A549 (cell line): ENCODE measurements around the gene GALNT7. TPM values are rescaled to one million over a fixed set of nuclear protein-coding genes. Genes with fewer than 3 reads are reported as not detected.

Source experiments
- ATAC-seq, 2 experiments: fragments of 200-7000 bp in 1 of 2; fragments of >200 bp in 1 of 2; cut with Nextera tagmentation in 1 of 2; cut with Tn5 transposase in 1 of 2; 3 replicates each; pipeline versions ENCODE4 v1.8.0 to v1.9.1; 2018 to 2020; ENCODE audit warnings: mild to moderate bottlenecking in 1 of 2, moderate library complexity in 1 of 2
- CTCF ChIA-PET: fragments of 300-600 bp; sonication (Branson Sonifier 250); formaldehyde crosslinking; extraction: SDS; loops from one replicate; lab custom pipeline; 2021; ENCODE audit warnings: antibody characterized with exemption, inconsistent platforms; lab: Yijun Ruan, JAX
- POLR2A ChIA-PET: fragments of 350-600 bp; formaldehyde crosslinking; extraction: SDS; loops from one replicate; lab custom pipeline; 2021; ENCODE audit warnings: antibody characterized with exemption, inconsistent platforms; lab: Yijun Ruan, JAX
- DNase-seq, 2 experiments: peaks; one replicate each; pipeline versions ENCODE4 v3.0.0 to v3.0.0-alpha.2; 2011 to 2016; ENCODE audit warnings: low read depth in 1 of 2, low spot score in 1 of 2
- FAIRE-seq: peaks from 2 replicates; lab custom pipeline; 2011; peaks lifted over from hg19 to GRCh38; lab: Jason Lieb, UNC
- H3K27ac ChIP-seq, 2 experiments: fragments of >200 bp; sonication (Bioruptor Twin); formaldehyde crosslinking; 3 replicates each; pipeline ENCODE4 v1.5.1; 2016 to 2017
- H3K4me1 ChIP-seq: fragments of >200 bp; sonication (Bioruptor Twin); formaldehyde crosslinking; 3 replicates; pipeline ENCODE4 v1.6.1; 2016
- H3K4me2 ChIP-seq: fragments of >200 bp; sonication (Bioruptor Twin); formaldehyde crosslinking; 3 replicates; pipeline ENCODE4 v1.6.1; 2016
- H3K4me3 ChIP-seq: fragments of >200 bp; sonication (Bioruptor Twin); formaldehyde crosslinking; 3 replicates; pipeline ENCODE4 v1.5.1; 2016
- H3K9me3 ChIP-seq: fragments of >200 bp; sonication (Bioruptor Twin); formaldehyde crosslinking; 3 replicates; pipeline ENCODE4 v1.6.1; 2016
- CBX2 ChIP-seq: fragments of 200-600 bp; sonication (generic); IDR thresholded peaks from 2 replicates; pipeline ENCODE4 v1.6.1; 2016; ENCODE audit warnings: low read depth, mild to moderate bottlenecking, borderline replicate concordance
- CEBPB ChIP-seq, 2 experiments: fragments of >200 bp in 1 of 2; sonication (Bioruptor Twin) in 1 of 2; formaldehyde crosslinking in 1 of 2; IDR thresholded peaks; 2 replicates each; pipeline ENCODE4 v1.6.1; 2012 to 2016
- FOSL2 ChIP-seq, 2 experiments: fragments of 450-650 bp in 1 of 2; fragments of >200 bp in 1 of 2; sonication (Bioruptor Twin) in 1 of 2; formaldehyde crosslinking; IDR thresholded peaks; 2 replicates each; pipeline versions ENCODE4 v1.5.0 to v1.6.1; 2016 to 2020; ENCODE audit warnings: mild to moderate bottlenecking in 1 of 2, moderate library complexity in 1 of 2
- HOXA7 ChIP-seq: fragments of 250-450 bp; sonication (Bioruptor Pico); IDR thresholded peaks from 2 replicates; pipeline ENCODE4 v1.5.0; 2020; ENCODE audit warnings: mild to moderate bottlenecking, moderate library complexity
- KDM1A ChIP-seq: fragments of 200-600 bp; sonication (generic); IDR thresholded peaks from 2 replicates; pipeline ENCODE4 v1.6.1; 2016; ENCODE audit warnings: low read depth, mild to moderate bottlenecking
- MYC ChIP-seq: IDR thresholded peaks from 2 replicates; pipeline ENCODE4 v1.6.1; 2012; ENCODE audit warnings: mild to moderate bottlenecking, inconsistent platforms, low read length, improper control_type of control experiment, borderline replicate concordance
- NFE2L2 ChIP-seq: fragments of 150-350 bp; conservative IDR thresholded peaks from 2 replicates; pipeline ENCODE4 v1.6.1; 2014; ENCODE audit warnings: low read length
- RAD21 ChIP-seq, 2 experiments: fragments of >200 bp in 1 of 2; sonication (Bioruptor Twin) in 1 of 2; formaldehyde crosslinking in 1 of 2; IDR thresholded peaks in 1 of 2; conservative IDR thresholded peaks in 1 of 2; 2 replicates in 1 of 2; 3 replicates in 1 of 2; pipeline ENCODE4 v1.6.1; 2012 to 2018; ENCODE audit warnings: inconsistent platforms in 1 of 2
- SREBF2 ChIP-seq: fragments of 450-650 bp; IDR thresholded peaks from 2 replicates; pipeline ENCODE4 v1.6.1; 2014; ENCODE audit warnings: mild to moderate bottlenecking, moderate library complexity
- ZC3H11A ChIP-seq: fragments of 450-650 bp; IDR thresholded peaks from 2 replicates; pipeline ENCODE4 v1.6.1; 2014; ENCODE audit warnings: antibody characterized with exemption, mild to moderate bottlenecking
- WGBS: methylation state at CpG from one replicate; pipeline ENCODE4 v1.1.6; 2017; ENCODE audit errors: missing lambda C conversion rate; 5-methylcytosine and 5-hydroxymethylcytosine counted together
- polyA plus RNA-seq, 4 experiments: library from polyadenylated mRNA; depleted of rRNA in 3 of 4; stranded (reverse); fragments of >200 nt; fragmentation: RNase III in 1 of 4; extraction: RNeasy Plus Mini Kit Qiagen cat#74134 plus additional on column Dnase treatment in 1 of 4; gene quantifications; 2 replicates in 3 of 4; 3 replicates in 1 of 4; pipeline ENCODE4 v1.2.3, GENCODE V29; 2011 to 2017
- TF ChIP-seq, protein P1 (sequence below): fragments of >200 bp; sonication (Bioruptor Twin); formaldehyde crosslinking; IDR thresholded peaks from 3 replicates; pipeline ENCODE4 v1.6.1; 2016
- TF ChIP-seq, protein P2 (sequence below): fragments of 450-650 bp; IDR thresholded peaks from 2 replicates; pipeline ENCODE4 v1.6.1; 2014; ENCODE audit warnings: antibody characterized with exemption

Gene GALNT7
- polyA plus RNA-seq, 2 of the 4 experiments (the other 2 are of a cell fraction) = 28.8 to 63.6 TPM

DNA sequence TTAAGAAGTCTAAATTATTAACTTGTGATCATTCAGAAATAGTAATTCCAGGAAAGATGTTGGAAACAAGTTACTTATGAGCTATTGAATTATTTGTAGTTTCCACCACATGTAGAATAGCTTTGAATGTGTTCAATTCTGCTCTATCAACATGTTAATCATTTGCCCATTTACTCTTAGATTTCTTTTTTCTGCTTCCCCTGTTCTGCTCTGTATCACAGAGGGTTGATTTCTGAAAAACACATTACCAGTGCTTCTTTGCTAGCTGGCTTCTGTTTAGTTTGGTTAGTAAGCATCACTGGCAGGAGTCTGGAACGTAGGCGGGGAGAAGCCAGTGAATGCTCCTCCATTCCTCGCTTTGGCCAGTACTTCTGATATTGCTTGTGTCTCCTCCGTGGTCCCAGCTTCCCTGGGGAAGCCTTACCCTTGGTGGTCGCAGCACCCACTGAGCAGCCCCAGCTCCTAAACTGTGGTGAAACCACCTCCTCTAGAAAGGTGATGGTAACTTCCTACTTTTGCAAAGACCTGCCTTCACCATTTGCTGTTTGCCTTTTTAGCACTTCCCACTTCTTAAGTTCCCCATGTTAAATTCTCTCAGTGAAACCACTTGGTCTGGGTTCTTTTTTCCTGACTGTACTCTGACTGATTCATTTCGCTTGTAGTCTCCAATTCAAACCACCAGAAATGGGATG is 40.3 kb upstream of the GALNT7 start:
- FAIRE-seq (no peak), ATAC-seq (no peak), DNase-seq (no peak)
- Histone ChIP-seq H3K4me1 (no peaks in the 10 kb centered on the region), H3K9me3 (no peaks in the 10 kb centered on the region), H3K4me3 (no peak overlapping the region), H3K27ac (no peak overlapping the region), H3K4me2 (no peak overlapping the region)
- ChIA-PET POLR2A (no interaction called here), CTCF (no interaction called here)
- TF ChIP-seq SREBF2 = no peak
- TF ChIP-seq KDM1A = no peak
- no peak for TF ChIP-seq NFE2L2
- TF ChIP-seq, protein P1, sequence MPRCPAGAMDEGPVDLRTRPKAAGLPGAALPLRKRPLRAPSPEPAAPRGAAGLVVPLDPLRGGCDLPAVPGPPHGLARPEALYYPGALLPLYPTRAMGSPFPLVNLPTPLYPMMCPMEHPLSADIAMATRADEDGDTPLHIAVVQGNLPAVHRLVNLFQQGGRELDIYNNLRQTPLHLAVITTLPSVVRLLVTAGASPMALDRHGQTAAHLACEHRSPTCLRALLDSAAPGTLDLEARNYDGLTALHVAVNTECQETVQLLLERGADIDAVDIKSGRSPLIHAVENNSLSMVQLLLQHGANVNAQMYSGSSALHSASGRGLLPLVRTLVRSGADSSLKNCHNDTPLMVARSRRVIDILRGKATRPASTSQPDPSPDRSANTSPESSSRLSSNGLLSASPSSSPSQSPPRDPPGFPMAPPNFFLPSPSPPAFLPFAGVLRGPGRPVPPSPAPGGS = no peak
- no peak for TF ChIP-seq CEBPB (IDR thresholded peaks at IDR 0.05)
- no peak for TF ChIP-seq CBX2
- WGBS = 74% methylated on average over 6 of the region's 6 CpGs

DNA sequence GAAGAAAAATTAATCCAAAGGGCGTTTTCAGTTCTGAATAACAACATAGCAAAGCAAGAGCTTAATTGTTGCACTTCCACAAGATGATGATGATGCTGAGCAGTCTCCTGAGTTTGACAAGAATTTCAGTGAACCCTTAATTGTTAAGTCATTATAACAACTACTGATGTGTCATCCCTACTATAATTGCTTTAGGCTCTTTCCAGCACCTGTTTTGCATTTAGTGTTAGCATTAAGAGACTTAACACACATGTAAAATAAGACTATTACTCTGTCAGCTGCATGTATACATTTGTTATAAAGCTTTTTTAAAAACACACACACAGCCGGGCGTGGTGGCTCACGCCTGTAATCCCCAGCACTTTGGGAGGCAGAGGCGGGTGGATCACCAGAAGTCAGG is 37.9 kb upstream of the GALNT7 start:
- H3K4me1 ChIP-seq = no peaks in the 10 kb centered on the region
- DNase-seq = no peak
- no peak overlapping the region for H3K4me3 ChIP-seq
- H3K9me3 ChIP-seq = no peaks in the 10 kb centered on the region
- CTCF ChIA-PET = no interaction called here
- TF ChIP-seq KDM1A (no peak), ZC3H11A (no peak)
- FAIRE-seq = no peak
- POLR2A ChIA-PET = no interaction called here
- H3K4me2 ChIP-seq = no peak overlapping the region
- no peak for ATAC-seq
- H3K27ac ChIP-seq = no peak overlapping the region
- WGBS = 95% methylated on average over 5 of the region's 5 CpGs

DNA sequence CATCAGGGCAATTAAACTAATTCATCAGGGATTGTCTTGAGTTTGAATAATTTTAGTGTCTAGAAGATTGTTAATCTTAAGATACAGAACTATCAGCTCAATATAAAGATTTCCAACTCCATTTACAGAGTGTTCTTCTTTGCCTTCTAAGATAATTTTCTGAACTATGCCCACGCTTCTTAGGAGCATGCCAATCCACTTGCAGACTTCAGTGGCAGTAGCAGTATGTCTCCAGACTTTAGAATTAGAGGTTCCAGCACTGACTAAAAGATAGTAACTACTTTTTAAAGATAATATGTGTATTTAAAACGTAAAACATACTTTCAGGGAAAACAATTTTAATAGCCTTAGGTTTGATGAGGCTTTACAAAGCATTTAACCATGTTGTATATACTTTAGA is 34.2 kb upstream of the GALNT7 start:
- H3K4me3 ChIP-seq = no peak overlapping the region
- H3K9me3 ChIP-seq = no peaks in the 10 kb centered on the region
- no peak for DNase-seq
- TF ChIP-seq, protein P2, sequence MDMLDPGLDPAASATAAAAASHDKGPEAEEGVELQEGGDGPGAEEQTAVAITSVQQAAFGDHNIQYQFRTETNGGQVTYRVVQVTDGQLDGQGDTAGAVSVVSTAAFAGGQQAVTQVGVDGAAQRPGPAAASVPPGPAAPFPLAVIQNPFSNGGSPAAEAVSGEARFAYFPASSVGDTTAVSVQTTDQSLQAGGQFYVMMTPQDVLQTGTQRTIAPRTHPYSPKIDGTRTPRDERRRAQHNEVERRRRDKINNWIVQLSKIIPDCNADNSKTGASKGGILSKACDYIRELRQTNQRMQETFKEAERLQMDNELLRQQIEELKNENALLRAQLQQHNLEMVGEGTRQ = no peak
- ChIA-PET CTCF (no interaction called here), POLR2A (no interaction called here)
- ATAC-seq = no peak
- 66% methylated on average over 2 of the region's 2 CpGs for WGBS
- no peak for FAIRE-seq
- H3K27ac ChIP-seq = no peak overlapping the region
- no peaks in the 10 kb centered on the region for H3K4me1 ChIP-seq
- H3K4me2 ChIP-seq = no peak overlapping the region

DNA sequence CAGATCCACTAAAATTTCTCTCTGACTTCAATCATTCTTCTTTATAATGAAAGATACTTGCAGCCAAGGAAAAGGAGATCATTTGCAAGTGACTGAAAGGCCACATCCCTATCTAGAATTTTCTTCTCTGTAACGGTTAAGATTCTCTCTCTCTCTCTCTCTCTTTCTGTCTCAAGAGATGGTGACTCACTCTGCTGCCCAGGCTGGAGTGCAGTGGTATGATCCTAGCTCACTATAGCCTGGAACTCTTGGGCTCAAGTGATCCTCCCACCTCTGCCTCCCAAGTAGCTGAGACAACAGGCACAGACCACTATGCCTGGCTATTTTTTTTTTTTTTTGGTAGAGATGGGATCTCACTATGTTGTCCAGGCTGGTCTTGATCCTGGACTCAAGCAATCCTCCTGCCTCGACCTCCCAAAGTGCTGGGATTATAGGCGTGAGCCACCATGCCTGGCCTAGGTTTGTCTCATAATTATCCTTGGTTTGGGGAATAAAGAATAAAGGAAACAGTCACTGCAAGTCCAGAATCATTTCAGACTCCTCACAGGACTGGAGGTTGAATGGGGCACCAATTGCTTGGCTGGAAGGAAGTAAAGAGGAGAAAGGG is 33.3 kb upstream of the GALNT7 start:
- WGBS = 70% methylated on average over 3 of the region's 3 CpGs
- peak in 1 of 2 experiments; percentile 27; a peak in 1 of 6 replicates for ATAC-seq

DNA sequence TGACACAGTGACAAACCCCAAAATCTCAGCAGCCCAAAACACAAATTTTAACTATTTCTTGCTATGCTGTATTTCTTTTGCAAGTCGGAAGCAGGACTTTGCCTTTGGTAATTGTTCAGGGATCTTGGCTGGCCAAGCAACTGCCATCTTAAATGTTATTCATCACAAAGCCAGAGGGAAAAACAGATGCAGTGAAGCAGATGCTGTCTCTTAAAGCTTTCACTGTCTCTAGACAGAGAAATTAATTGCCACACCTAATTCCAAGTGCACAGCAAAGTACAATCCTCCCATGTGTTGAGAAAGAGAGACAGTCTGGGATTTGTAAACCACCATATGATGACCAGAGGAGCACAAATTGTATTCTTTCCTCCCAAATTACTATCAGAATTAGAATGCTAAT is 30.0 kb upstream of the GALNT7 start:
- Histone ChIP-seq H3K4me1 (no peaks in the 10 kb centered on the region), H3K4me2 (no peak overlapping the region), H3K4me3 (no peak overlapping the region), H3K9me3 (no peaks in the 10 kb centered on the region), H3K27ac (no peak overlapping the region)
- no peak for ATAC-seq
- DNase-seq = no peak
- TF ChIP-seq HOXA7 (no peak), FOSL2 (IDR thresholded peaks at IDR 0.05) (no peak), FOSL2 (CRISPR knock-in tag; IDR thresholded peaks at IDR 0.05) (no peak), MYC (no peak)
- TF ChIP-seq, protein P2 = no peak
- WGBS = 88% methylated on average over 1 of the region's 1 CpG
- no peak for FAIRE-seq
- ChIA-PET CTCF (no interaction called here), POLR2A (no interaction called here)

More for the DNA sequence above, 33.3 kb upstream of the GALNT7 start:
- H3K4me1 ChIP-seq = no peaks in the 10 kb centered on the region
- peak in 1 of 2 experiments; percentile 2 for DNase-seq
- H3K9me3 ChIP-seq = no peaks in the 10 kb centered on the region
- no peak overlapping the region for H3K4me2 ChIP-seq
- no peak for TF ChIP-seq FOSL2 (IDR thresholded peaks at IDR 0.05)
- peak; percentile 40; the same call in 1 of the 2 replicates for TF ChIP-seq FOSL2 (CRISPR knock-in tag; IDR thresholded peaks at IDR 0.05)
- TF ChIP-seq RAD21 (conservative IDR thresholded peaks at IDR 0.05 in 1 of 2, IDR thresholded peaks at IDR 0.05 in 1 of 2) = no peak
- H3K4me3 ChIP-seq = no peak overlapping the region
- ChIA-PET CTCF (no interaction called here), POLR2A (no interaction called here)
- no peak overlapping the region for H3K27ac ChIP-seq
- FAIRE-seq = no peak
